Activated gamma-delta T cell (primary cell): ENCODE measurements around the gene CAMSAP2.

Source experiments
- DNase-seq: peaks from one replicate; lab custom pipeline; 2025; lab: John Stamatoyannopoulos, UW

The CAMSAP2 gene

GRCh38 chr1:200883118-200883517 is 144.4 kb downstream of the CAMSAP2 start:
- no peak for DNase-seq

GRCh38 chr1:200885623-200886402 is 147.1 kb downstream of the CAMSAP2 start:
- no peak for DNase-seq

GRCh38 chr1:200886594-200886993 is 147.9 kb downstream of the CAMSAP2 start:
- no peak for DNase-seq

- no peak for DNase-seq
Measured at GRCh38 chr1:200887036-200887435, 148.3 kb downstream of the CAMSAP2 start.

GRCh38 chr1:200887772-200888348 is 149.2 kb downstream of the CAMSAP2 start:
- DNase-seq: no peak

- no peak for DNase-seq
Measured at GRCh38 chr1:200888349-200888838, 149.7 kb downstream of the CAMSAP2 start.

GRCh38 chr1:200889571-200889970 is 150.9 kb downstream of the CAMSAP2 start:
- no peak for DNase-seq

GRCh38 chr1:200890027-200890426 is 151.3 kb downstream of the CAMSAP2 start:
- no peak for DNase-seq

GRCh38 chr1:200890818-200891773 is 152.4 kb downstream of the CAMSAP2 start:
- DNase-seq: no peak

- DNase-seq: no peak
Measured at GRCh38 chr1:200891774-200892157, 153.1 kb downstream of the CAMSAP2 start.

- no peak for DNase-seq
Measured at GRCh38 chr1:200892546-200892945, 153.9 kb downstream of the CAMSAP2 start.

GRCh38 chr1:200892958-200893357 is 154.3 kb downstream of the CAMSAP2 start:
- DNase-seq: no peak

GRCh38 chr1:200893411-200893901 is 154.8 kb downstream of the CAMSAP2 start:
- DNase-seq: no peak

- DNase-seq: no peak
Measured at GRCh38 chr1:200894712-200895442, 156.2 kb downstream of the CAMSAP2 start, which contains the start of gene INAVA. Gene INAVA, plus strand, starts transcription at chr1:200894900. Its CDS starts 3,501 bp downstream, at chr1:200898401.

GRCh38 chr1:200895443-200895789 is 156.7 kb downstream of the CAMSAP2 start:
- DNase-seq: no peak

- no peak for DNase-seq
Measured at GRCh38 chr1:200895801-200896530, 157.3 kb downstream of the CAMSAP2 start.

GRCh38 chr1:200896531-200897196 is 158.0 kb downstream of the CAMSAP2 start:
- no peak for DNase-seq

GRCh38 chr1:200897259-200897658 is 158.6 kb downstream of the CAMSAP2 start:
- DNase-seq: no peak

GRCh38 chr1:200899015-200899386 is 160.3 kb downstream of the CAMSAP2 start:
- no peak for DNase-seq

- DNase-seq: no peak
Measured at GRCh38 chr1:200899451-200899915, 160.8 kb downstream of the CAMSAP2 start.
